Upper lobe of left lung (tissue), 4 donors: Measurements from ENCODE around the gene HDDC2.

Source experiments
- EP300 ChIP-seq, 4 donors: sonication (generic); formaldehyde crosslinking; IDR thresholded peaks; one replicate each; pipeline ENCODE4 v1.5.1; 2017; ENCODE audit warnings: antibody characterized with exemption in 4 of 4, control low read depth in 2 of 4
- POLR2A ChIP-seq, 4 donors: fragments of 450-650 bp; IDR thresholded peaks; one replicate each; pipeline ENCODE4 v1.5.1; 2016 to 2017; ENCODE audit warnings: antibody characterized with exemption in 4 of 4, mild to moderate bottlenecking in 2 of 4
- POLR2AphosphoS5 ChIP-seq, 2 donors: sonication (generic); formaldehyde crosslinking; IDR thresholded peaks; one replicate each; pipeline ENCODE4 v1.5.1; 2017; ENCODE audit warnings: antibody characterized with exemption in 2 of 2
- TF ChIP-seq, protein P1 (sequence below), 6 experiments: fragments of 450-650 bp in 4 of 6; fragments of 200-600 bp in 2 of 6; sonication (generic) in 2 of 6; IDR thresholded peaks; one replicate each; pipeline ENCODE4 v1.5.1; 2016 to 2019; ENCODE audit warnings: antibody characterized with exemption in 6 of 6

DNA sequence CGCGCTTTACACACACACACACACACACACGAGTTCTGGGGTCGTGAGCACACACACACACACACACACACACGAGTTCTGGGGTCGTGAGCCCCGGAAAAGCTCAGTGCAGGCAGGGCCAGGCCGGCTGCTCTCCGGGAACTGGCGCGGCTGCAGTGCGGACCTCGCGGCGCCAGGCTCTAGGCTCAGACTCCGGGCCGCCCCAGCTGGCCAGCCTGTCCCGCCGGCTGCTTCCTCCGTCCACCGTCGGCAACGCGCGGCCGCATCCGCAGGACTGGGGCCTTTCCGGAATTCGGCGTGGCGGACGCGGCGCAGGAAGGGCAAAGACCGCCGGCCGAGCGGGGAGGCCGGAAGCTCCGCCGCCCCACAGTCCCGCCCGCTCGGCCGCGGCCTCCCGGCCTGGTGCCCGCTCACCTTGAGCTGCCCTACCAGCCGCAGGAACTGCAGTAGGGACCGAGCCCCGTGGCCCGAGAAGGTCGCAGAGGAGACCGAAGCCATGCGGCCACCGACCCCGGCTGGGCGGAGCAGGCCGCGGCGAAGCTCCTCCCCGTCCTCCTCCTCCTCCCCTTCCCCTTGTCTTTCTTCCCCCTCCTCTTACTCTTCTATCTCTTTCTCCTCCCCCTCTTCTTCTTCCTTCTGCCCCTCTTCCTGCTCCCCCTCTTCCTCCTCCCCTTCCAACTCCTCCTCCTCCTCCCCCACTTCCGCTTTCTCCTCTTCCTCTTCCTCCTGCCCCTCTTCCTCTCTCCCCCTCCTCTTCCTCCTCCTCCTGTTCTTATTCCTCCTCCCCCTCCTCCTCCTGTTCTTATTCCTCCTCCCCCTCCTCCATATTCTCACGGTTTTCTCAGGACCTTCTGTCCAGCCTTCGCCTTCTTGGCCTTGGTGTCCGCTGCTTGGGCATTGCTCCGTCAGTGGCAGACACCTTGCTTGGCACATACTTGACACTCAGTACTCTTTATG, at the start of gene HDDC2:
- TF ChIP-seq, protein P1, sequence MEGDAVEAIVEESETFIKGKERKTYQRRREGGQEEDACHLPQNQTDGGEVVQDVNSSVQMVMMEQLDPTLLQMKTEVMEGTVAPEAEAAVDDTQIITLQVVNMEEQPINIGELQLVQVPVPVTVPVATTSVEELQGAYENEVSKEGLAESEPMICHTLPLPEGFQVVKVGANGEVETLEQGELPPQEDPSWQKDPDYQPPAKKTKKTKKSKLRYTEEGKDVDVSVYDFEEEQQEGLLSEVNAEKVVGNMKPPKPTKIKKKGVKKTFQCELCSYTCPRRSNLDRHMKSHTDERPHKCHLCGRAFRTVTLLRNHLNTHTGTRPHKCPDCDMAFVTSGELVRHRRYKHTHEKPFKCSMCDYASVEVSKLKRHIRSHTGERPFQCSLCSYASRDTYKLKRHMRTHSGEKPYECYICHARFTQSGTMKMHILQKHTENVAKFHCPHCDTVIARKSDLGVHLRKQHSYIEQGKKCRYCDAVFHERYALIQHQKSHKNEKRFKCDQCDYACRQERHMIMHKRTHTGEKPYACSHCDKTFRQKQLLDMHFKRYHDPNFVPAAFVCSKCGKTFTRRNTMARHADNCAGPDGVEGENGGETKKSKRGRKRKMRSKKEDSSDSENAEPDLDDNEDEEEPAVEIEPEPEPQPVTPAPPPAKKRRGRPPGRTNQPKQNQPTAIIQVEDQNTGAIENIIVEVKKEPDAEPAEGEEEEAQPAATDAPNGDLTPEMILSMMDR (IDR thresholded peaks at IDR 0.05): peak in 2 of 6 experiments; percentile 13 to 26
- TF ChIP-seq POLR2AphosphoS5 (IDR thresholded peaks at IDR 0.05) (peak; percentile 64 to 72), POLR2A (IDR thresholded peaks at IDR 0.05) (peak in 2 of 4 donors; percentile 3 to 65), EP300 (IDR thresholded peaks at IDR 0.05) (no peak)
